KMS-11 (cell line): Measurements from ENCODE around the gene TAS1R2.

Source experiments
- H2AFZ ChIP-seq: fragments of 200-600 bp; sonication (generic); 2 replicates; pipeline ENCODE4 v1.6.1; 2016; ENCODE audit warnings: antibody characterized with exemption, mixed run types, low read depth
- H3K27ac ChIP-seq: fragments of 200-600 bp; sonication (generic); 2 replicates; pipeline ENCODE4 v1.6.1; 2016; ENCODE audit warnings: mild to moderate bottlenecking, mixed run types
- H3K27me3 ChIP-seq: fragments of 200-600 bp; sonication (generic); 2 replicates; pipeline ENCODE4 v1.6.1; 2017; ENCODE audit warnings: mild to moderate bottlenecking, low read depth, mixed run types, moderate library complexity; ENCODE audit not compliant: insufficient read depth
- H3K36me3 ChIP-seq: fragments of 200-600 bp; sonication (generic); 2 replicates; pipeline ENCODE4 v1.6.1; 2017; ENCODE audit warnings: mild to moderate bottlenecking, mixed run types; ENCODE audit not compliant: insufficient read depth
- H3K4me1 ChIP-seq: fragments of 200-600 bp; sonication (generic); 2 replicates; pipeline ENCODE4 v1.6.1; 2016; ENCODE audit warnings: mild to moderate bottlenecking, low read depth, mixed run types; ENCODE audit not compliant: poor library complexity, severe bottlenecking
- H3K4me2 ChIP-seq: fragments of 200-600 bp; sonication (generic); 2 replicates; pipeline ENCODE4 v1.7.0; 2016; ENCODE audit warnings: mild to moderate bottlenecking, mixed run types
- H3K4me3 ChIP-seq: fragments of 200-600 bp; sonication (generic); IDR thresholded peaks from 2 replicates; pipeline ENCODE4 v1.6.1; 2017; ENCODE audit warnings: low read depth, low read length, mixed read lengths; ENCODE audit not compliant: insufficient read depth
- H3K79me2 ChIP-seq: fragments of 200-600 bp; sonication (generic); 2 replicates; pipeline ENCODE4 v1.6.1; 2016; ENCODE audit warnings: low read depth, mixed run types; ENCODE audit not compliant: insufficient read depth
- H3K9ac ChIP-seq: fragments of 200-600 bp; sonication (generic); 2 replicates; pipeline ENCODE4 v1.6.1; 2016; ENCODE audit warnings: mild to moderate bottlenecking, mixed run types
- H4K20me1 ChIP-seq: fragments of 200-600 bp; sonication (generic); 2 replicates; pipeline ENCODE4 v1.6.1; 2016; ENCODE audit warnings: mild to moderate bottlenecking, mixed run types; ENCODE audit not compliant: insufficient read depth
- CTCF ChIP-seq: fragments of 200-600 bp; sonication (generic); conservative IDR thresholded peaks from 2 replicates; pipeline ENCODE4 v1.6.1; 2017; ENCODE audit warnings: low read depth, mild to moderate bottlenecking, antibody characterized with exemption, low read length, moderate library complexity, mixed read lengths

Gene TAS1R2

GRCh38 chr1:18866314-18866713 is 6.9 kb upstream of the TAS1R2 start:
- Histone ChIP-seq H3K27ac (no peak overlapping the region), H3K79me2 (no peaks in the 10 kb centered on the region), H3K4me2 (no peak overlapping the region), H2AFZ (no peak overlapping the region), H3K4me1 (no peaks in the 10 kb centered on the region), H3K9ac (no peak overlapping the region), H3K4me3 (no peak overlapping the region), H3K36me3 (no peaks in the 10 kb centered on the region), H4K20me1 (no peaks in the 10 kb centered on the region), H3K27me3 (peaks cover 47% of the 10 kb centered on the region; the same call in 1 of the 2 replicates)
- TF ChIP-seq CTCF: no peak

DNA sequence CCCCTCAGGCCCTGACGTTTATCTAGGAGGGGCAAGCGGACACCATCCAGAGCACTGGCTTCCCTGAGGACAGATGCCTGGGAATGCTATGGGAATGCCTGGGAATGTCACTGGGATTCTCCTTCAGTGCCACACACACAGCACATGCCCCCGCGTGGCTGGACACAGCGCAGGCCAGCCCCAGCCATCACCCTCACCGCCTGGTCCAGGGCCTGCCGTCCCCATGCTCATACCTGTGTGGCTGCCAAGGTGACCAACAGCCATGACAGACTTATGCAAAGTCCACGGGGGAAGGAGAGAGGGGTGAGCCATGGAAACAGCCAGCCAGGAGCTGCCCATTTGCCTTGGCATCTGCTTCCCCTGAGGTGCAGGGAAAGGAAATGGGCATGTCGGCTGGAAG is 5.7 kb upstream of the TAS1R2 start:
- no peak overlapping the region for H3K4me3 ChIP-seq
- H3K36me3 ChIP-seq: no peaks in the 10 kb centered on the region
- no peak for TF ChIP-seq CTCF
- no peaks in the 10 kb centered on the region for H3K4me1 ChIP-seq
- no peaks in the 10 kb centered on the region for H3K79me2 ChIP-seq
- peaks cover 51% of the 10 kb centered on the region; the same call in 1 of the 2 replicates for H3K27me3 ChIP-seq
- H2AFZ ChIP-seq: no peak overlapping the region
- no peak overlapping the region for H3K27ac ChIP-seq
- H3K9ac ChIP-seq: no peak overlapping the region
- H3K4me2 ChIP-seq: no peak overlapping the region
- no peaks in the 10 kb centered on the region for H4K20me1 ChIP-seq

DNA sequence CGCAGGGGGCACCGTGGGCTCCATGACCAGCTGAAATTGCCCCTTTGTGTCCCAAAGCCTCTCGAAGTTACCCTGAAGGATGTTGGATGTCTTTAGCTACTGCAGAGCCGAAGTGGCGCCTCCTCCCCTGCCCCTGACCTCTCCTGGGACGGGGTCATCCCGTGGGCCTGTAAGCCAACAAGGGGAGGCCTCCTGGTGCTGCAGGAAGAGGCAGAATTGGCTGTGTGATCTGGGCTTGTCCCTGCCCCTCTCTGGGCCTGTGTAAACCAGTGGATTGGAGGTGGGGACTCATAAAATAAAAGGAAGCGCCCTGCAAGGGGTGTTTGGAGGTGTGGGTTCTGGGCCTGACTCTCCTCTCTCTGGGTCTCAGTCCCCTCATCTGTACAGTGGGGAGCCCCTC is 2.1 kb upstream of the TAS1R2 start:
- Histone ChIP-seq H3K79me2 (no peaks in the 10 kb centered on the region), H3K4me1 (no peaks in the 10 kb centered on the region), H3K4me3 (no peak overlapping the region), H3K27me3 (peaks cover 26% of the 10 kb centered on the region; the same call in 1 of the 2 replicates), H4K20me1 (no peaks in the 10 kb centered on the region), H2AFZ (no peak overlapping the region), H3K27ac (no peak overlapping the region), H3K9ac (no peak overlapping the region), H3K4me2 (no peak overlapping the region), H3K36me3 (no peaks in the 10 kb centered on the region)
- TF ChIP-seq CTCF: no peak

GRCh38 chr1:18861082-18861481 is 1.6 kb upstream of the TAS1R2 start:
- no peak overlapping the region for H3K9ac ChIP-seq
- H3K4me1 ChIP-seq: no peaks in the 10 kb centered on the region
- H4K20me1 ChIP-seq: no peaks in the 10 kb centered on the region
- no peak overlapping the region for H2AFZ ChIP-seq
- H3K79me2 ChIP-seq: no peaks in the 10 kb centered on the region
- no peak overlapping the region for H3K4me2 ChIP-seq
- H3K36me3 ChIP-seq: no peaks in the 10 kb centered on the region
- no peak overlapping the region for H3K27ac ChIP-seq
- TF ChIP-seq CTCF: no peak
- H3K4me3 ChIP-seq: no peak overlapping the region
- H3K27me3 ChIP-seq: peaks cover 22% of the 10 kb centered on the region; the same call in 1 of the 2 replicates
